ENCODE measurements around the gene LGALS3BP.

DNA sequence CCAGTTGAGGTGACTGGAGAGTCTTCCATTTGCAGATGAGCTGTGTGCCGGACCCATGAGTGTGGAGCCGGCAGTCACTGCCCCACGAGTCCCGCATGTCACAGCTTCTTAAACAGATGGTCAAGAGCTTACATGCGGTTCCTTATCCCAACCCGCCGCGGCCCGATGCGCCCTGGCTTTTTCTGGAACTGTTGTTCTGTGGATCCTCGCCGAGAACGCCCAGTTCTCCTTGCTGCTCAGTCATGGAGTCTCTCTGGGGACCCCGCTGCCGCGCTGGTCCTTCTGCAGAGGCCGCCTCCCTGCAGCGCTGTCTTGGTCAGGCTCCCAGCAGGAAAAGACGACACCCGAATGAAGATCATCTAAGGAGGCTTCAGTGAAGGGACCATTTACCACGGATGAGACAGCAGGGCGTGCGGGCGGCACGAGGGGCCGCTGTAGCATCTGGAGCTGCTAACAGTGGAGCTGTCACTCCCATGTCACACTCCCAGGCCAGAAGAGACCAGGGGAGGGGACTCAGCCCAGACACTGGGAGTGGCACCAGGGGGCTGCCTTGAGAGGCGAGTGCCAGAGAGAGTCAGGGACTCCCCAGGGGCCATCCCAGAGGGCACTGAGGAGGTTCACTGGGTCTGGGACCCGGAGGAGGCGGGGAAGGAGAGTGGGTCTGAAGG lies 10.8 kb upstream of the LGALS3BP start:
- TF ChIP-seq CTCF (IDR thresholded peaks at IDR 0.05; ENCODE audit: low read length) (no peak), EZH2 (IDR thresholded peaks at IDR 0.05; ENCODE audit: borderline replicate concordance, low read length) (no peak)

Measured in OCI-LY1 (cell line).